HTR-8/SVneo (cell line): ENCODE results near the gene TBC1D5.
"Not testable (repeated sequence)": the region's sequence is repeated elsewhere in the genome, so short reads cannot be mapped to it uniquely, and the experiment has no call there.

Source experiments
- DNase-seq: peaks from one replicate; pipeline ENCODE4 v3.0.0; 2011; ENCODE audit warnings: low spot score, mixed read lengths; ENCODE audit not compliant: insufficient read length
- FAIRE-seq: peaks from 2 replicates; lab custom pipeline; 2011; peaks lifted over from hg19 to GRCh38; lab: Jason Lieb, UNC

TBC1D5 gene

GRCh38 chr3:17613017-17613416 lies 129.4 kb downstream of the TBC1D5 start:
- DNase-seq, FAIRE-seq: not testable (repeated sequence)

GRCh38 chr3:17607905-17608304 lies 134.5 kb downstream of the TBC1D5 start:
- FAIRE-seq (no peak), DNase-seq (no peak)

GRCh38 chr3:17605934-17606333 lies 136.5 kb downstream of the TBC1D5 start:
- no peak for DNase-seq
- no peak for FAIRE-seq

GRCh38 chr3:17605032-17605431 lies 137.4 kb downstream of the TBC1D5 start:
- peak; percentile 16 for FAIRE-seq
- peak; percentile 51 for DNase-seq

- no peak for FAIRE-seq
These were observed 140.3 kb downstream of the TBC1D5 start for GRCh38 chr3:17602126-17602525.

GRCh38 chr3:17592956-17593355 lies 149.5 kb downstream of the TBC1D5 start:
- DNase-seq (no peak), FAIRE-seq (no peak)

More at GRCh38 chr3:17602126-17602525, 140.3 kb downstream of the TBC1D5 start:
- peak; percentile 36 for DNase-seq

- no peak for DNase-seq
- no peak for FAIRE-seq
These were observed 152.0 kb downstream of the TBC1D5 start for GRCh38 chr3:17590465-17590864.

GRCh38 chr3:17589888-17590287 lies 152.5 kb downstream of the TBC1D5 start:
- FAIRE-seq (no peak), DNase-seq (no peak)

- FAIRE-seq (no peak), DNase-seq (no peak)
These were observed 154.0 kb downstream of the TBC1D5 start for GRCh38 chr3:17588422-17588821.

- FAIRE-seq (no peak), DNase-seq (no peak)
These were observed 156.8 kb downstream of the TBC1D5 start for GRCh38 chr3:17585394-17586325.

GRCh38 chr3:17584066-17584465 lies 158.4 kb downstream of the TBC1D5 start:
- no peak for FAIRE-seq
- no peak for DNase-seq

GRCh38 chr3:17583530-17583929 lies 158.9 kb downstream of the TBC1D5 start:
- FAIRE-seq (no peak), DNase-seq (no peak)

- no peak for DNase-seq
- no peak for FAIRE-seq
These were observed 160.9 kb downstream of the TBC1D5 start for GRCh38 chr3:17581421-17582080.

GRCh38 chr3:17580901-17581300 lies 161.5 kb downstream of the TBC1D5 start:
- no peak for DNase-seq
- FAIRE-seq, result no peak

- no peak for FAIRE-seq
These were observed 163.0 kb downstream of the TBC1D5 start for GRCh38 chr3:17579289-17580031.

GRCh38 chr3:17577796-17578520 lies 164.5 kb downstream of the TBC1D5 start:
- no peak for FAIRE-seq
- DNase-seq, result no peak

More at GRCh38 chr3:17579289-17580031, 163.0 kb downstream of the TBC1D5 start:
- no peak for DNase-seq

GRCh38 chr3:17573396-17573795 lies 169.0 kb downstream of the TBC1D5 start:
- DNase-seq, result no peak
- FAIRE-seq, result no peak

GRCh38 chr3:17571686-17572085 lies 170.7 kb downstream of the TBC1D5 start:
- FAIRE-seq (no peak), DNase-seq (no peak)

GRCh38 chr3:17562845-17563244 lies 179.6 kb downstream of the TBC1D5 start:
- no peak for DNase-seq
- no peak for FAIRE-seq

GRCh38 chr3:17558565-17558964 lies 183.9 kb downstream of the TBC1D5 start:
- FAIRE-seq, result no peak
- DNase-seq, result no peak
